Keratinocyte (primary cell): ENCODE measurements around the gene SCAMP4. TPM values are rescaled to one million over a fixed set of nuclear protein-coding genes. Genes with fewer than 3 reads are reported as not detected.

Experiments used
- DNase-seq: peaks from one replicate; pipeline ENCODE4 v3.0.0-alpha.2; 2011; ENCODE audit warnings: low read depth, missing footprints, low spot score
- FAIRE-seq: peaks from 2 replicates; lab custom pipeline; 2011; peaks lifted over from hg19 to GRCh38; lab: Jason Lieb, UNC
- H2AFZ ChIP-seq: 2 replicates; pipeline ENCODE4 v1.6.0; 2012; ENCODE audit warnings: low read length, control low read depth, inconsistent platforms; ENCODE audit not compliant: control insufficient read depth
- H3K27ac ChIP-seq: 2 replicates; pipeline ENCODE4 v1.5.1; 2011; ENCODE audit warnings: low read length; ENCODE audit not compliant: control insufficient read depth, insufficient read depth
- H3K27me3 ChIP-seq: 3 replicates; pipeline ENCODE4 v1.6.0; 2011; ENCODE audit warnings: low read length; ENCODE audit not compliant: control insufficient read depth, insufficient read depth; ENCODE audit errors: extremely low read depth
- H3K36me3 ChIP-seq, 2 experiments: 2 replicates in 1 of 2; 3 replicates in 1 of 2; pipeline ENCODE4 v1.5.1; 2011; ENCODE audit warnings: low read length in 2 of 2, mild to moderate bottlenecking in 1 of 2; ENCODE audit not compliant: control insufficient read depth in 2 of 2, insufficient read depth in 2 of 2; ENCODE audit errors: extremely low read depth in 1 of 2
- H3K4me1 ChIP-seq: 3 replicates; pipeline ENCODE4 v1.5.1; 2011; ENCODE audit warnings: low read length; ENCODE audit not compliant: control insufficient read depth, insufficient read depth; ENCODE audit errors: extremely low read depth
- H3K4me2 ChIP-seq: 3 replicates; pipeline ENCODE4 v1.6.0; 2011; ENCODE audit warnings: low read depth, low read length; ENCODE audit not compliant: control insufficient read depth, insufficient read depth; ENCODE audit errors: extremely low read depth
- H3K4me3 ChIP-seq, 3 experiments: fragments of 200-600 bp in 1 of 3; sonication (generic) in 1 of 3; 2 replicates in 2 of 3; 3 replicates in 1 of 3; pipeline ENCODE4 v1.5.1; 2011 to 2016; ENCODE audit warnings: low read length in 3 of 3, mild to moderate bottlenecking in 3 of 3, control low read depth in 2 of 3, inconsistent platforms in 1 of 3, low read depth in 1 of 3, mixed read lengths in 1 of 3, mixed run types in 1 of 3, moderate library complexity in 1 of 3; ENCODE audit not compliant: control insufficient read depth in 2 of 3, insufficient read depth in 2 of 3; ENCODE audit errors: extremely low read depth in 1 of 3
- H3K79me2 ChIP-seq: 2 replicates; pipeline ENCODE4 v1.6.0; 2012; ENCODE audit warnings: low read length; ENCODE audit not compliant: control insufficient read depth, insufficient read depth
- H3K9ac ChIP-seq: 3 replicates; pipeline ENCODE4 v1.6.0; 2011; ENCODE audit warnings: low read length; ENCODE audit not compliant: control insufficient read depth, insufficient read depth; ENCODE audit errors: extremely low read depth
- H3K9me1 ChIP-seq: 3 replicates; pipeline ENCODE4 v1.6.0; 2011; ENCODE audit warnings: low read length; ENCODE audit not compliant: control insufficient read depth, insufficient read depth; ENCODE audit errors: extremely low read depth
- H3K9me3 ChIP-seq: 2 replicates; pipeline ENCODE4 v1.5.1; 2012; ENCODE audit warnings: low read depth, low read length; ENCODE audit not compliant: control insufficient read depth
- H4K20me1 ChIP-seq: 3 replicates; pipeline ENCODE4 v1.6.0; 2011; ENCODE audit warnings: low read length; ENCODE audit not compliant: control insufficient read depth, insufficient read depth; ENCODE audit errors: extremely low read depth
- CTCF ChIP-seq, 3 experiments: IDR thresholded peaks in 1 of 3; conservative IDR thresholded peaks in 1 of 3; optimal IDR thresholded peaks in 1 of 3; 2 replicates in 2 of 3; 3 replicates in 1 of 3; pipeline versions ENCODE3 to v1.5.1; 2011; ENCODE audit warnings: low read length in 3 of 3, mild to moderate bottlenecking in 3 of 3, moderate library complexity in 2 of 3, control low read depth in 1 of 3, inconsistent platforms in 1 of 3; ENCODE audit not compliant: insufficient read depth in 2 of 3; ENCODE audit errors: extremely low read depth in 1 of 3
- EZH2 ChIP-seq: IDR thresholded peaks from one replicate; pipeline ENCODE4 v1.6.1; 2012; ENCODE audit warnings: inconsistent platforms, mild to moderate bottlenecking, low read length, moderate library complexity
- dilution Hi-C: fragments of 300-500 bp; cut with MboI; formaldehyde crosslinking; loops from one replicate; pipeline ENCODE4 v1.7.0; 2020; ENCODE audit warnings: low sequenced_read_pairs; ENCODE audit not compliant: extremely low pct_ligation_motif_present
- polyA plus RNA-seq, 5 experiments: library from polyadenylated mRNA; depleted of rRNA in 3 of 5; stranded (reverse) in 3 of 5; stranded (forward) in 1 of 5; unstranded in 1 of 5; fragments of >200 nt; gene quantifications; 1 replicate in 1 of 5; 2 replicates in 3 of 5; 3 replicates in 1 of 5; pipeline versions ENCODE4 v1.2.1 to v1.2.3, GENCODE V29; 2011 to 2012; ENCODE audit warnings: missing spikeins in 2 of 5, low read depth in 1 of 5, low replicate concordance in 1 of 5

SCAMP4 gene
- polyA plus RNA-seq, 1 donor (not counting 4 experiments of a cell fraction or from before 2014, with no cell fraction given), result 4.8 TPM

GRCh38 chr19:1969176-1970002 lies 64.2 kb downstream of the SCAMP4 start:
- Histone ChIP-seq H3K79me2 (peaks cover 47% of the 10 kb centered on the region), H3K9me3 (no peaks in the 10 kb centered on the region), H3K9me1 (no peaks in the 10 kb centered on the region), H3K9ac (no peak overlapping the region), H3K4me2 (no peak overlapping the region), H3K4me3 (no peak overlapping the region), H3K4me1 (no peaks in the 10 kb centered on the region), H2AFZ (no peak overlapping the region), H4K20me1 (peaks cover 10% of the 10 kb centered on the region), H3K27ac (no peak overlapping the region), H3K36me3 (peaks cover 0 to 10% of the 10 kb centered on the region in 2 experiments), H3K27me3 (no peaks in the 10 kb centered on the region)
- DNase-seq, result no peak
- no peak for TF ChIP-seq EZH2
- no peak for TF ChIP-seq CTCF (optimal IDR thresholded peaks at IDR 0.05 in 1 of 3, IDR thresholded peaks at IDR 0.05 in 1 of 3, conservative IDR thresholded peaks at IDR 0.05 in 1 of 3; ENCODE audit: extremely low read depth in 1 of 3, insufficient read depth in 2 of 3, low read length in 3 of 3)
- dilution Hi-C loops, result no loop called here
- no peak for FAIRE-seq

GRCh38 chr19:1970003-1970805 lies 65.0 kb downstream of the SCAMP4 start:
- Histone ChIP-seq H3K27me3 (no peaks in the 10 kb centered on the region), H3K9ac (no peak overlapping the region), H3K36me3 (peaks cover 0 to 12% of the 10 kb centered on the region in 2 experiments), H4K20me1 (peaks cover 10% of the 10 kb centered on the region), H3K4me1 (no peaks in the 10 kb centered on the region), H3K9me1 (no peaks in the 10 kb centered on the region), H3K4me3 (no peak overlapping the region), H3K4me2 (no peak overlapping the region), H3K9me3 (no peaks in the 10 kb centered on the region), H3K79me2 (peaks cover 53% of the 10 kb centered on the region), H3K27ac (no peak overlapping the region), H2AFZ (no peak overlapping the region)
- dilution Hi-C loops, result no loop called here
- FAIRE-seq (no peak), DNase-seq (no peak)
- TF ChIP-seq CTCF (optimal IDR thresholded peaks at IDR 0.05 in 1 of 3, IDR thresholded peaks at IDR 0.05 in 1 of 3, conservative IDR thresholded peaks at IDR 0.05 in 1 of 3; ENCODE audit: extremely low read depth in 1 of 3, insufficient read depth in 2 of 3, low read length in 3 of 3) (no peak), EZH2 (no peak)
